Lower leg skin (tissue), 3 donors: Measurements from ENCODE around the gene NFAT5.

Experiments used
- CTCF ChIP-seq, 3 donors: fragments of 450-650 bp; IDR thresholded peaks; one replicate each; pipeline ENCODE4 v1.5.1; 2016; ENCODE audit warnings: antibody characterized with exemption in 3 of 3, mild to moderate bottlenecking in 3 of 3, moderate library complexity in 2 of 3
- POLR2A ChIP-seq, 2 donors: fragments of 450-650 bp; IDR thresholded peaks; one replicate each; pipeline ENCODE4 v1.6.1; 2016 to 2017; ENCODE audit warnings: antibody characterized with exemption in 2 of 2, mild to moderate bottlenecking in 1 of 2, moderate library complexity in 1 of 2

- TF ChIP-seq CTCF (IDR thresholded peaks at IDR 0.05) (no peak), POLR2A (IDR thresholded peaks at IDR 0.05) (no peak)
These were observed 21.7 kb upstream of the NFAT5 start for GRCh38 chr16:69544088-69544487.
